Tibial nerve (tissue), 4 donors: ENCODE measurements around the gene LRP6. TPM values are rescaled to one million over a fixed set of nuclear protein-coding genes. Genes with fewer than 3 reads are reported as not detected.
"Not testable (repeated sequence)": the region's sequence is repeated elsewhere in the genome, so short reads cannot be mapped to it uniquely, and the experiment has no call there.

Source experiments
- DNase-seq, 2 donors: peaks; one replicate each; pipeline ENCODE4 v3.0.0-alpha.2; 2019; ENCODE audit warnings: low spot score in 2 of 2
- H3K27ac ChIP-seq, 4 donors: fragments of 200-600 bp; sonication (generic) in 3 of 4; one replicate each; pipeline ENCODE4 v1.5.1; 2017 to 2019; ENCODE audit warnings: mild to moderate bottlenecking in 1 of 4
- H3K27me3 ChIP-seq, 2 donors: fragments of 200-600 bp; sonication (generic) in 1 of 2; one replicate each; pipeline versions ENCODE4 v1.5.1 to v1.6.0; 2017 to 2019
- H3K36me3 ChIP-seq, 3 donors: fragments of 200-600 bp; sonication (generic); one replicate each; pipeline ENCODE4 v1.5.1; 2018 to 2019
- H3K4me1 ChIP-seq, 4 donors: fragments of 200-600 bp; sonication (generic) in 3 of 4; one replicate each; pipeline ENCODE4 v1.5.1; 2017 to 2019
- H3K4me3 ChIP-seq, 4 donors: fragments of 200-600 bp; sonication (generic) in 3 of 4; one replicate each; pipeline ENCODE4 v1.5.1; 2017 to 2019; ENCODE audit warnings: mild to moderate bottlenecking in 1 of 4, moderate library complexity in 1 of 4
- H3K9me3 ChIP-seq, 4 donors: fragments of 200-600 bp; sonication (generic) in 3 of 4; one replicate each; pipeline ENCODE4 v1.5.1; 2017 to 2019
- EP300 ChIP-seq, 2 donors: sonication (generic); formaldehyde crosslinking; IDR thresholded peaks; one replicate each; pipeline ENCODE4 v1.6.1; 2017; ENCODE audit warnings: antibody characterized with exemption in 2 of 2, mild to moderate bottlenecking in 1 of 2
- POLR2A ChIP-seq, 2 donors: fragments of 450-650 bp; IDR thresholded peaks; one replicate each; pipeline ENCODE4 v1.6.1; 2017; ENCODE audit warnings: antibody characterized with exemption in 2 of 2, mild to moderate bottlenecking in 2 of 2, moderate library complexity in 2 of 2
- WGBS, 2 donors: methylation state at CpG; one replicate each; pipeline ENCODE4 v1.1.5; 2018; 5-methylcytosine and 5-hydroxymethylcytosine counted together
- total RNA-seq, 4 donors: library from RNA; depleted of rRNA; stranded (reverse); fragments of >200 nt; gene quantifications; one replicate each; pipeline ENCODE4 v1.1.0, GENCODE V29; 2016
- TF ChIP-seq, protein P1 (sequence below), 5 experiments: fragments of 200-600 bp in 3 of 5; fragments of 450-650 bp in 2 of 5; sonication (generic) in 3 of 5; IDR thresholded peaks; one replicate each; pipeline ENCODE4 v1.5.1; 2016 to 2019; ENCODE audit warnings: antibody characterized with exemption in 5 of 5, mild to moderate bottlenecking in 3 of 5, moderate library complexity in 2 of 5

LRP6 gene
- total RNA-seq, 4 donors from 2014 or later: 30.6 to 64.5 (median 44.9) TPM

DNA sequence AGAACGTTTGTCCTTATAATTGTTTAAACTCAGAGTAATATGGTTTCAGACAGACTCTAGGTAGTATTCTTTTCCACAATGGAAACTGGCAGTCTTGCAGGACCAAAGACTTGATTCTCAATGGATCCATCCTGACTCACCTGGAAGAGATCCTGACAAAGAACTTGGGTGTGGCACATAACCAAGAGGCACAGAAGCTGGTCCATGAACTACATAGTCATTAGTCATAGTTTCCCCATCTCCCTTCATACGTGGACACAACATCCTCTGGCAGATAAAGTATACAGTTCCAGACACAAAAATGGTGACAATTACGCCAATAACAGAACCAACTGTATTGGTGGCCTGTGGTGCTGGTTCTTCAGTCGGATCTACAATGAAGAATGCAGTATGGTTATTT, 140.3 kb downstream of the LRP6 start:
- Histone ChIP-seq H3K4me1 (peaks cover 0 to 3% (median 0%) of the 10 kb centered on the region in 4 donors), H3K27me3 (no peaks in the 10 kb centered on the region), H3K9me3 (no peaks in the 10 kb centered on the region), H3K27ac (no peak overlapping the region), H3K4me3 (no peak overlapping the region), H3K36me3 (peaks cover 0 to 77% (median 0%) of the 10 kb centered on the region in 3 donors)
- WGBS, 2 donors: 83 to 92% methylated on average over 4 of the region's 4 CpGs
- no peak for DNase-seq
- TF ChIP-seq EP300 (IDR thresholded peaks at IDR 0.05) (no peak), POLR2A (IDR thresholded peaks at IDR 0.05) (no peak)
- TF ChIP-seq, protein P1, sequence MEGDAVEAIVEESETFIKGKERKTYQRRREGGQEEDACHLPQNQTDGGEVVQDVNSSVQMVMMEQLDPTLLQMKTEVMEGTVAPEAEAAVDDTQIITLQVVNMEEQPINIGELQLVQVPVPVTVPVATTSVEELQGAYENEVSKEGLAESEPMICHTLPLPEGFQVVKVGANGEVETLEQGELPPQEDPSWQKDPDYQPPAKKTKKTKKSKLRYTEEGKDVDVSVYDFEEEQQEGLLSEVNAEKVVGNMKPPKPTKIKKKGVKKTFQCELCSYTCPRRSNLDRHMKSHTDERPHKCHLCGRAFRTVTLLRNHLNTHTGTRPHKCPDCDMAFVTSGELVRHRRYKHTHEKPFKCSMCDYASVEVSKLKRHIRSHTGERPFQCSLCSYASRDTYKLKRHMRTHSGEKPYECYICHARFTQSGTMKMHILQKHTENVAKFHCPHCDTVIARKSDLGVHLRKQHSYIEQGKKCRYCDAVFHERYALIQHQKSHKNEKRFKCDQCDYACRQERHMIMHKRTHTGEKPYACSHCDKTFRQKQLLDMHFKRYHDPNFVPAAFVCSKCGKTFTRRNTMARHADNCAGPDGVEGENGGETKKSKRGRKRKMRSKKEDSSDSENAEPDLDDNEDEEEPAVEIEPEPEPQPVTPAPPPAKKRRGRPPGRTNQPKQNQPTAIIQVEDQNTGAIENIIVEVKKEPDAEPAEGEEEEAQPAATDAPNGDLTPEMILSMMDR (IDR thresholded peaks at IDR 0.05): no peak

DNA sequence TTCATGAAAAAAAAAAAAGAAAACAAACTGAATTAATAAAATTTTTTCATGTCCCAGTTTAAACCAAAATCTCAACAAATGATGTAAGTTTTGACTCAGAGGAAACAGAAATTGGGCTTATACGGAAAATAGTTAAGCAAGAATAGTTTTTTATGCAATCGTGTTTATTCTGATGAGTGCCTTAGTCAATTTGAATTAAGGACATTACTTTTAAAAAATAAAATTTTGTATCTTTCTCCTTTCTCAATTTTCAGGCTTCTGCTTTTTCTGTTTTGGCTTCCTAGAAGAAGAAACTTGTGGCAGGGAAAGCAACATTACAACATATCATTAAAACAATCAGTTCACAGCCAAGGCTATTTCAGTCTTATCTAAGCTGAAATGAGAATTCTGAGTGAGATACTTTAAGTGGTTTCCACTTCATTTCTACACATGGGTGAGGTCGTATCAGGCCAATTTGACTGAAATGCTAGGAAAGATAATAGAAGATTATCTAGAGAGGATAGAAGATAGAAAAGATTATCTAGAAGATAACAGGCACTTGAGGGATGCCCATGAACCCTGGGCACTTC, 143.7 kb downstream of the LRP6 start:
- Histone ChIP-seq H3K4me3 (no peak overlapping the region), H3K27ac (peak overlapping the region in 1 of 4 donors; percentile 61), H3K36me3 (peaks cover 0 to 66% (median 0%) of the 10 kb centered on the region in 3 donors), H3K4me1 (peaks cover 0 to 3% (median 0%) of the 10 kb centered on the region in 4 donors), H3K9me3 (no peaks in the 10 kb centered on the region), H3K27me3 (no peaks in the 10 kb centered on the region)
- 79 to 81% methylated on average over 3 of the region's 3 CpGs for WGBS, 2 donors
- TF ChIP-seq, protein P1 (IDR thresholded peaks at IDR 0.05): no peak
- TF ChIP-seq EP300 (IDR thresholded peaks at IDR 0.05) (no peak), POLR2A (IDR thresholded peaks at IDR 0.05) (no peak)
- no peak for DNase-seq

DNA sequence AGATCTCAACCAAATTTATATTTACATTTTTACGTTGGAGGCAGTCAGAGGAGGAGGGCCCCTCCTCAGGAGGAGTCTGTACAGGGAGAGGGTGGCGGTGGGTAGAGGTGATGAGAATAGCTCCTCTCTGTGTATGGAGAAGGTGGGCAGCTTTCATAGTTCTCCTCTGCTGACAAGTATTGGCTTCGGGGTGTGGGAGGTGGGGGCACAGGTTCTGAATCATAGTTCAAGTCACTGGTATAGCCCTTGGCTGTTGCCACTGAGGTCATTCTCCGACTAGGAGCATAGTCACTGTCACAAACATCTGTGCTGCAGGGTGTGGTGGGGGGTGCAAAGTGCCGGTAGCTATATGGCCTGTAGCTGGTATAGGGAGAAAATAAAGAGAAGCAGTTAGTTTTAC, 145.8 kb downstream of the LRP6 start:
- Histone ChIP-seq H3K27ac (no peak overlapping the region), H3K4me3 (no peak overlapping the region), H3K9me3 (no peaks in the 10 kb centered on the region), H3K4me1 (peaks cover 0 to 3% (median 0%) of the 10 kb centered on the region in 4 donors), H3K27me3 (no peaks in the 10 kb centered on the region), H3K36me3 (peaks cover 0 to 58% (median 0%) of the 10 kb centered on the region in 3 donors)
- TF ChIP-seq, protein P1 (IDR thresholded peaks at IDR 0.05): no peak
- TF ChIP-seq POLR2A (IDR thresholded peaks at IDR 0.05): no peak
- no peak for TF ChIP-seq EP300 (IDR thresholded peaks at IDR 0.05)
- WGBS, 2 donors: 75 to 85% methylated on average over 5 of the region's 5 CpGs
- no peak for DNase-seq

DNA sequence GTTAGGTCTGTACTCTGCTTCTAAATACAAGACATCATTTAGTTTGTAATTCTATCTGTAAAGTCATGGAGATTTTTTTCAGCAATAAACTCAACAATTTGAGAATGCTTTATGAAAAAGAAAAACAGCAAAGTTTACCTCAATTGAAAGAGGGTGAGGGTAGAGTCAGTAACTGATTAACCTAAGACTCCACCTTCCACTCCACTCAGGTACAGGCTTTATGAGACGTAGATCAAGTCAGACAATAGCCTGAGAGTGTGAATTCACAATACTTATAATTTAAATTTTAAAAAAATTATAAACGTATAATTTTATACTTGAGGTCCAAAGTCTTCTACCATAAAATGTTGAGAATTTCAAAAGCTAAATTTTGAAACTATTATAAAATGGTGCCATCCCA, 150.2 kb downstream of the LRP6 start:
- Histone ChIP-seq H3K27me3 (no peaks in the 10 kb centered on the region), H3K4me1 (no peaks in the 10 kb centered on the region), H3K36me3 (peaks cover 0 to 44% (median 0%) of the 10 kb centered on the region in 3 donors), H3K9me3 (no peaks in the 10 kb centered on the region), H3K4me3 (no peak overlapping the region), H3K27ac (no peak overlapping the region)
- TF ChIP-seq, protein P1 (IDR thresholded peaks at IDR 0.05): no peak
- TF ChIP-seq EP300 (IDR thresholded peaks at IDR 0.05) (no peak), POLR2A (IDR thresholded peaks at IDR 0.05) (no peak)
- DNase-seq: no peak
- WGBS, 2 donors: 94 to 98% methylated on average over 2 of the region's 2 CpGs

DNA sequence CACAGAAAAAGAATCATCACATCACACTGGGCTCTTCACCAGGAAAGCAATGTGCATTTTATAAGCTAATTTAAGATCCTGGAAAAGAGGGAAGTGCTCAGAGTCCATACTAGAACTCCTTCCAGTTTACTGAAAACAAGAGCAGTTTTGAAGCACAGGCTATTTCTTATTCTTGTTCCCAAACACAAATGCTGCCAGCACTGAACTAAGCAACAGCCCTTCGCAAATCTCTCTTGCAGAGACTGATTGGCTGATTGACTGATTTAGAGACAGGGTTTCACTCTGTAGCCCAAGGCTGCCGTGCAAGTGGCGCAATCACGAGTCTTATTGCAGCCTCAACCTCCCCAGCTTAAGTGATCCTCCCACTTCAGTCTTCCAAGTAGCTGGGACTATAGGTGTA, 151.3 kb downstream of the LRP6 start:
- Histone ChIP-seq H3K36me3 (peaks cover 0 to 42% (median 0%) of the 10 kb centered on the region in 3 donors), H3K27ac (no peak overlapping the region), H3K27me3 (no peaks in the 10 kb centered on the region), H3K9me3 (no peaks in the 10 kb centered on the region), H3K4me1 (no peaks in the 10 kb centered on the region), H3K4me3 (no peak overlapping the region)
- 72 to 73% methylated on average over 4 of the region's 4 CpGs for WGBS, 2 donors
- no peak for DNase-seq
- TF ChIP-seq POLR2A (IDR thresholded peaks at IDR 0.05) (no peak), EP300 (IDR thresholded peaks at IDR 0.05) (no peak)
- TF ChIP-seq, protein P1 (IDR thresholded peaks at IDR 0.05): no peak

DNA sequence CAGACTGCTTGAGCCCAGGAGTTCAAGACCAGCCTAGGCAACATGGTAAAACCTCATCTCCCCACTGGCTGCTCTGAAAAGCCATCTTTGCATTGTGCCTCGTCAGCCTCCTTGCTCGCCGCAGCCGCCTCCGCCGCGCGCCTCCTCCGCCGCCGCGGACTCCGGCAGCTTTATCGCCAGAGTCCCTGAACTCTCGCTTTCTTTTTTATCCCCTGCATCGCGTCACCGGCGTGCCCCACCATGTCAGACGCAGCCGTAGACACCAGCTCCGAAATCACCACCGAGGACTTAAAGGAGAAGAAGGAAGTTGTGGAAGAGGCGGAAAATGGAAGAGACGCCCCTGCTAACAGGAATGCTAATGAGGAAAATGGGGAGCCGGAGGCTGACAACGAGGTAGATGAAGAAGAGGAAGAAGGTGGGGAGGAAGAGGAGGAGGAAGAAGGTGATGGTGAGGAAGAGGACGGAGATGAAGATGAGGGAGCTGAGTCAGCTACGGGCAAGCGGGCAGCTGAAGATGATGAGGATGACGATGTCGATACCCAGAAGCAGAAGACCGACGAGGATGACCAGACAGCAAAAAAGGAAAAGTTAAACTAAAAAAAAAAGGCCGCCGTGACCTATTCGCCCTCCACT, 155.8 kb downstream of the LRP6 start:
- peaks cover 0 to 43% (median 0%) of the 10 kb centered on the region in 3 donors for H3K36me3 ChIP-seq
- peaks cover 0 to 28% (median 7%) of the 10 kb centered on the region in 4 donors for H3K9me3 ChIP-seq
- not testable (repeated sequence) for H3K27me3 ChIP-seq, H3K27ac ChIP-seq, DNase-seq, H3K4me1 ChIP-seq
- WGBS, 2 donors: 91 to 96% methylated on average over 37 of the region's 37 CpGs
- peak overlapping the region in 2 of 4 donors; percentile 5 to 18 for H3K4me3 ChIP-seq
